Measurements from ENCODE around the gene HPS5. TPM values are rescaled to one million over a fixed set of nuclear protein-coding genes. Genes with fewer than 3 reads are reported as not detected.

Gene HPS5
- total RNA-seq = 13.0 TPM
- 10 to 100 TPM; 14.3 to 18.6 (median 15.4) TPM for polyA plus RNA-seq

- Mint-ChIP-seq H3K4me3 (peak within 1 kb of the TSS; percentile 98 to 100 (median 98)), H3K27me3 (no peaks in the 10 kb centered on the region), H3K36me3 (peaks cover 15% of the 10 kb centered on the region), H3K4me1 (peaks cover 56 to 81% (median 69%) of the 10 kb centered on the region in 4 donors), H3K9me3 (no peaks in the 10 kb centered on the region), H3K27ac (peak within 1 kb of the TSS; percentile 100)
- peak; percentile 84 to 87 for ATAC-seq (ENCODE audit: low read depth in 2 of 2)
- peaks cover 8% of the 10 kb centered on the region for H3K36me3 ChIP-seq (ENCODE audit: control insufficient read depth, insufficient read depth, low read length)
- peak within 1 kb of the TSS; percentile 96 for H3K4me3 ChIP-seq (ENCODE audit: low read depth, low read length)
- no peaks in the 10 kb centered on the region for H3K27me3 ChIP-seq (ENCODE audit: control insufficient read depth, insufficient read depth, low read length)
- DNase-seq = peak; percentile 96 to 99 (median 98)
- H3K27ac ChIP-seq (ENCODE audit: insufficient read depth, low read length, poor library complexity, severe bottlenecking) = peak within 1 kb of the TSS; percentile 98
- no peaks in the 10 kb centered on the region for H3K9me3 ChIP-seq (ENCODE audit: control insufficient read depth in 2 of 2, low read length in 2 of 2)
- H3K4me1 ChIP-seq (ENCODE audit: control insufficient read depth, insufficient read depth, low read length, poor library complexity, severe bottlenecking) = peaks cover 43% of the 10 kb centered on the region
These were observed at the start of gene HPS5, which contains the start of gene GTF2H1 for GRCh38 chr11:18321969-18322711. Gene HPS5, minus strand, starts transcription at chr11:18322140. Its CDS starts 4,282 bp downstream, at chr11:18317858. Gene GTF2H1, plus strand, starts transcription at chr11:18322567. Its CDS starts 10,508 bp downstream, at chr11:18333075.

- Histone ChIP-seq H3K9me3 (ENCODE audit: control insufficient read depth in 2 of 2, low read length in 2 of 2) (no peaks in the 10 kb centered on the region), H3K36me3 (ENCODE audit: control insufficient read depth, insufficient read depth, low read length) (peaks cover 16% of the 10 kb centered on the region), H3K4me1 (ENCODE audit: control insufficient read depth, insufficient read depth, low read length, poor library complexity, severe bottlenecking) (no peaks in the 10 kb centered on the region), H3K4me3 (ENCODE audit: low read depth, low read length) (no peak overlapping the region), H3K27me3 (ENCODE audit: control insufficient read depth, insufficient read depth, low read length) (no peaks in the 10 kb centered on the region), H3K27ac (ENCODE audit: insufficient read depth, low read length, poor library complexity, severe bottlenecking) (no peak overlapping the region)
- peak overlapping the region in 1 of 3 donors; percentile 42 for H3K27ac Mint-ChIP-seq
- H3K36me3 Mint-ChIP-seq = peaks cover 10% of the 10 kb centered on the region
- no peak overlapping the region for H3K4me3 Mint-ChIP-seq
- DNase-seq (no peak), ATAC-seq (ENCODE audit: low read depth in 2 of 2) (no peak)
- peaks cover 1 to 9% (median 5%) of the 10 kb centered on the region in 4 donors for H3K4me1 Mint-ChIP-seq
- no peaks in the 10 kb centered on the region for H3K9me3 Mint-ChIP-seq
- H3K27me3 Mint-ChIP-seq = no peaks in the 10 kb centered on the region
These were observed 49.3 kb upstream of the HPS5 start for GRCh38 chr11:18371279-18371678.

GRCh38 chr11:18369398-18369797 is 47.5 kb upstream of the HPS5 start:
- Mint-ChIP-seq H3K36me3 (peaks cover 19% of the 10 kb centered on the region), H3K4me1 (peaks cover 5 to 9% (median 7%) of the 10 kb centered on the region in 4 donors), H3K4me3 (no peak overlapping the region), H3K9me3 (no peaks in the 10 kb centered on the region), H3K27me3 (no peaks in the 10 kb centered on the region), H3K27ac (peak overlapping the region in 2 of 3 donors; percentile 17 to 50)
- Histone ChIP-seq H3K27me3 (ENCODE audit: control insufficient read depth, insufficient read depth, low read length) (no peaks in the 10 kb centered on the region), H3K4me3 (ENCODE audit: low read depth, low read length) (no peak overlapping the region), H3K36me3 (ENCODE audit: control insufficient read depth, insufficient read depth, low read length) (peaks cover 31% of the 10 kb centered on the region), H3K4me1 (ENCODE audit: control insufficient read depth, insufficient read depth, low read length, poor library complexity, severe bottlenecking) (no peaks in the 10 kb centered on the region), H3K27ac (ENCODE audit: insufficient read depth, low read length, poor library complexity, severe bottlenecking) (no peak overlapping the region), H3K9me3 (ENCODE audit: control insufficient read depth in 2 of 2, low read length in 2 of 2) (no peaks in the 10 kb centered on the region)
- DNase-seq = no peak
- no peak for ATAC-seq (ENCODE audit: low read depth in 2 of 2)

- no peaks in the 10 kb centered on the region for H3K27me3 ChIP-seq (ENCODE audit: control insufficient read depth, insufficient read depth, low read length)
- no peaks in the 10 kb centered on the region for H3K9me3 Mint-ChIP-seq
- H3K27ac Mint-ChIP-seq = peak overlapping the region in 2 of 3 donors; percentile 1 to 50
- H3K4me3 ChIP-seq (ENCODE audit: low read depth, low read length) = no peak overlapping the region
- ATAC-seq (ENCODE audit: low read depth in 2 of 2) (no peak), DNase-seq (no peak)
- no peaks in the 10 kb centered on the region for H3K9me3 ChIP-seq (ENCODE audit: control insufficient read depth in 2 of 2, low read length in 2 of 2)
- peaks cover 41% of the 10 kb centered on the region for H3K36me3 ChIP-seq (ENCODE audit: control insufficient read depth, insufficient read depth, low read length)
- H3K36me3 Mint-ChIP-seq = peaks cover 26% of the 10 kb centered on the region
- H3K4me1 Mint-ChIP-seq = peaks cover 5 to 9% (median 7%) of the 10 kb centered on the region in 4 donors
- H3K27me3 Mint-ChIP-seq = no peaks in the 10 kb centered on the region
- H3K27ac ChIP-seq (ENCODE audit: insufficient read depth, low read length, poor library complexity, severe bottlenecking) = no peak overlapping the region
- no peaks in the 10 kb centered on the region for H3K4me1 ChIP-seq (ENCODE audit: control insufficient read depth, insufficient read depth, low read length, poor library complexity, severe bottlenecking)
- H3K4me3 Mint-ChIP-seq = no peak overlapping the region
These were observed 46.3 kb upstream of the HPS5 start for GRCh38 chr11:18368221-18368620.

- ATAC-seq (ENCODE audit: low read depth in 2 of 2) (no peak), DNase-seq (no peak)
- H3K27me3 ChIP-seq (ENCODE audit: control insufficient read depth, insufficient read depth, low read length) = no peaks in the 10 kb centered on the region
- H3K4me1 ChIP-seq (ENCODE audit: control insufficient read depth, insufficient read depth, low read length, poor library complexity, severe bottlenecking) = no peaks in the 10 kb centered on the region
- H3K27ac ChIP-seq (ENCODE audit: insufficient read depth, low read length, poor library complexity, severe bottlenecking) = no peak overlapping the region
- Mint-ChIP-seq H3K4me3 (no peak overlapping the region), H3K27me3 (no peaks in the 10 kb centered on the region), H3K9me3 (no peaks in the 10 kb centered on the region), H3K27ac (peak overlapping the region in 1 of 3 donors; percentile 89), H3K4me1 (peaks cover 5 to 9% (median 7%) of the 10 kb centered on the region in 4 donors), H3K36me3 (peaks cover 27% of the 10 kb centered on the region)
- H3K36me3 ChIP-seq (ENCODE audit: control insufficient read depth, insufficient read depth, low read length) = peaks cover 46% of the 10 kb centered on the region
- no peak overlapping the region for H3K4me3 ChIP-seq (ENCODE audit: low read depth, low read length)
- H3K9me3 ChIP-seq (ENCODE audit: control insufficient read depth in 2 of 2, low read length in 2 of 2) = no peaks in the 10 kb centered on the region
These were observed 45.5 kb upstream of the HPS5 start for GRCh38 chr11:18367431-18367830.

- H3K36me3 Mint-ChIP-seq = peaks cover 27% of the 10 kb centered on the region
- H3K4me1 Mint-ChIP-seq = peaks cover 5 to 9% (median 7%) of the 10 kb centered on the region in 4 donors
- Histone ChIP-seq H3K4me1 (ENCODE audit: control insufficient read depth, insufficient read depth, low read length, poor library complexity, severe bottlenecking) (no peaks in the 10 kb centered on the region), H3K4me3 (ENCODE audit: low read depth, low read length) (no peak overlapping the region), H3K27me3 (ENCODE audit: control insufficient read depth, insufficient read depth, low read length) (no peaks in the 10 kb centered on the region), H3K27ac (ENCODE audit: insufficient read depth, low read length, poor library complexity, severe bottlenecking) (no peak overlapping the region), H3K36me3 (ENCODE audit: control insufficient read depth, insufficient read depth, low read length) (peaks cover 56% of the 10 kb centered on the region), H3K9me3 (ENCODE audit: control insufficient read depth in 2 of 2, low read length in 2 of 2) (no peaks in the 10 kb centered on the region)
- ATAC-seq (ENCODE audit: low read depth in 2 of 2) (no peak), DNase-seq (no peak)
- H3K27ac Mint-ChIP-seq = no peak overlapping the region
- no peaks in the 10 kb centered on the region for H3K27me3 Mint-ChIP-seq
- H3K4me3 Mint-ChIP-seq = no peak overlapping the region
- H3K9me3 Mint-ChIP-seq = no peaks in the 10 kb centered on the region
These were observed 44.3 kb upstream of the HPS5 start for GRCh38 chr11:18366286-18366685.

- Mint-ChIP-seq H3K4me3 (no peak overlapping the region), H3K4me1 (peaks cover 5 to 9% (median 7%) of the 10 kb centered on the region in 4 donors), H3K36me3 (peaks cover 27% of the 10 kb centered on the region), H3K27me3 (no peaks in the 10 kb centered on the region), H3K9me3 (no peaks in the 10 kb centered on the region), H3K27ac (no peak overlapping the region)
- Histone ChIP-seq H3K4me3 (ENCODE audit: low read depth, low read length) (no peak overlapping the region), H3K9me3 (ENCODE audit: control insufficient read depth in 2 of 2, low read length in 2 of 2) (no peaks in the 10 kb centered on the region), H3K36me3 (ENCODE audit: control insufficient read depth, insufficient read depth, low read length) (peaks cover 61% of the 10 kb centered on the region), H3K27me3 (ENCODE audit: control insufficient read depth, insufficient read depth, low read length) (no peaks in the 10 kb centered on the region), H3K27ac (ENCODE audit: insufficient read depth, low read length, poor library complexity, severe bottlenecking) (no peak overlapping the region), H3K4me1 (ENCODE audit: control insufficient read depth, insufficient read depth, low read length, poor library complexity, severe bottlenecking) (no peaks in the 10 kb centered on the region)
- DNase-seq (no peak), ATAC-seq (ENCODE audit: low read depth in 2 of 2) (no peak)
These were observed 43.8 kb upstream of the HPS5 start for GRCh38 chr11:18365741-18366140.

Measured in CD4-positive, CD25-positive, alpha-beta regulatory T cell (primary cell).